Measurements from ENCODE around the gene CCDC157. TPM values are rescaled to one million over a fixed set of nuclear protein-coding genes. Genes with fewer than 3 reads are reported as not detected.
"Not testable (repeated sequence)": the region's sequence is repeated elsewhere in the genome, so short reads cannot be mapped to it uniquely, and the experiment has no call there.

The CCDC157 gene
- total and polyA plus RNA-seq, 7 experiments from 2014 or later: 1.4 to 6.9 (median 2.3) TPM

- Histone ChIP-seq H3K27me3 (ENCODE audit: control insufficient read depth in 2 of 2, insufficient read depth in 2 of 2, low read length in 2 of 2) (no peaks in the 10 kb centered on the region), H3K9me3 (ENCODE audit: control insufficient read depth in 2 of 3, low read length in 3 of 3) (no peaks in the 10 kb centered on the region), H3K4me1 (ENCODE audit: control insufficient read depth in 2 of 2, insufficient read depth in 2 of 2, low read length in 2 of 2) (peaks cover 12 to 22% of the 10 kb centered on the region in 2 donors), H3K4me3 (ENCODE audit: low read length) (peak overlapping the region; percentile 71), H3K36me3 (ENCODE audit: control insufficient read depth in 2 of 3, insufficient read depth in 3 of 3, low read length in 3 of 3) (peaks cover 0 to 4% (median 0%) of the 10 kb centered on the region in 3 experiments), H3K27ac (ENCODE audit: low read depth, low read length) (peak overlapping the region; percentile 77)
- H3K27ac Mint-ChIP-seq: peak overlapping the region; percentile 52 to 92 (median 89)
- no peaks in the 10 kb centered on the region for H3K9me3 Mint-ChIP-seq
- peaks cover 0 to 5% (median 0%) of the 10 kb centered on the region in 5 donors for H3K27me3 Mint-ChIP-seq
- POLR2A ChIA-PET: interaction anchor here (0.8 to 12.2 kb wide), 9 partner anchors 8 to 476 kb away, joined by 3 to 158 read pairs (median 8); partner anchors contain the start of genes CASTOR1, CCDC157, MTFP1 and SF3A1
- ATAC-seq (no peak), DNase-seq (peak in 1 of 9 donors; percentile 18)
- H3K4me3 Mint-ChIP-seq: peak overlapping the region; percentile 85 to 95 (median 90)
- peaks cover 0 to 5% (median under 1%) of the 10 kb centered on the region in 5 donors for H3K36me3 Mint-ChIP-seq
- CTCF ChIA-PET: interaction anchor here (0.6 to 4.8 kb wide), 8 partner anchors 9 to 127 kb away, joined by 3 to 38 read pairs (median 5); partner anchors contain the start of genes CASTOR1, MTFP1 and RNF215
- intact Hi-C loops (cut with micrococcal nuclease): loop anchor here (1.0 to 10.0 kb wide), 2 partner anchors 28 to 357 kb away; no protein-coding TSS in a partner anchor
- peaks cover 24 to 61% (median 40%) of the 10 kb centered on the region in 7 donors for H3K4me1 Mint-ChIP-seq
Observed at GRCh38 chr22:30397656-30398635, 41.1 kb downstream of the CCDC157 start.

GRCh38 chr22:30398685-30399680, 42.2 kb downstream of the CCDC157 start:
- ChIA-PET POLR2A (interaction anchor here (1.2 to 12.2 kb wide), 3 partner anchors 12 to 42 kb away, joined by 3 to 158 read pairs (median 52); partner anchors contain the start of genes CCDC157, MTFP1 and SF3A1), CTCF (interaction anchor here (0.6 to 2.9 kb wide), 4 partner anchors 10 to 129 kb away, joined by 3 to 12 read pairs (median 6); partner anchors contain the start of gene CASTOR1)
- peak overlapping the region; percentile 38 for H3K4me3 ChIP-seq (ENCODE audit: low read length)
- H3K36me3 Mint-ChIP-seq: peaks cover 0 to 4% (median 3%) of the 10 kb centered on the region in 5 donors
- H3K9me3 ChIP-seq (ENCODE audit: control insufficient read depth in 2 of 3, low read length in 3 of 3): no peaks in the 10 kb centered on the region
- no peaks in the 10 kb centered on the region for H3K9me3 Mint-ChIP-seq
- H3K27me3 Mint-ChIP-seq: peaks cover 0 to 5% (median 0%) of the 10 kb centered on the region in 5 donors
- peaks cover 12 to 22% of the 10 kb centered on the region in 2 donors for H3K4me1 ChIP-seq (ENCODE audit: control insufficient read depth in 2 of 2, insufficient read depth in 2 of 2, low read length in 2 of 2)
- H3K27me3 ChIP-seq (ENCODE audit: control insufficient read depth in 2 of 2, insufficient read depth in 2 of 2, low read length in 2 of 2): no peaks in the 10 kb centered on the region
- H3K36me3 ChIP-seq (ENCODE audit: control insufficient read depth in 2 of 3, insufficient read depth in 3 of 3, low read length in 3 of 3): peaks cover 0 to 4% (median 0%) of the 10 kb centered on the region in 3 experiments
- H3K4me1 Mint-ChIP-seq: peaks cover 16 to 56% (median 32%) of the 10 kb centered on the region in 7 donors
- peak overlapping the region; percentile 51 to 92 (median 89) for H3K27ac Mint-ChIP-seq
- peak overlapping the region; percentile 85 to 95 (median 90) for H3K4me3 Mint-ChIP-seq
- ATAC-seq (no peak), DNase-seq (peak in 1 of 9 donors; percentile 22)
- intact Hi-C loops (cut with micrococcal nuclease): loop anchor here in 1 of 2 donors (10.0 kb wide), 1 partner anchor 356 kb away; no protein-coding TSS in a partner anchor
- peak overlapping the region; percentile 77 for H3K27ac ChIP-seq (ENCODE audit: low read depth, low read length)

GRCh38 chr22:30399718-30400117, 42.9 kb downstream of the CCDC157 start:
- Mint-ChIP-seq H3K9me3 (no peaks in the 10 kb centered on the region), H3K4me3 (no peak overlapping the region), H3K27ac (peak overlapping the region in 7 of 9 donors; percentile 7 to 92 (median 36)), H3K4me1 (peaks cover 16 to 57% (median 31%) of the 10 kb centered on the region in 7 donors), H3K27me3 (peaks cover 0 to 5% (median 0%) of the 10 kb centered on the region in 5 donors), H3K36me3 (peaks cover 0 to 4% (median 3%) of the 10 kb centered on the region in 5 donors)
- CTCF ChIA-PET: no interaction called here
- Histone ChIP-seq H3K4me3 (ENCODE audit: low read length) (no peak overlapping the region), H3K4me1 (ENCODE audit: control insufficient read depth in 2 of 2, insufficient read depth in 2 of 2, low read length in 2 of 2) (peaks cover 12 to 22% of the 10 kb centered on the region in 2 donors), H3K27ac (ENCODE audit: low read depth, low read length) (no peak overlapping the region), H3K27me3 (ENCODE audit: control insufficient read depth in 2 of 2, insufficient read depth in 2 of 2, low read length in 2 of 2) (no peaks in the 10 kb centered on the region), H3K9me3 (ENCODE audit: control insufficient read depth in 2 of 3, low read length in 3 of 3) (no peaks in the 10 kb centered on the region), H3K36me3 (ENCODE audit: control insufficient read depth in 2 of 3, insufficient read depth in 3 of 3, low read length in 3 of 3) (peaks cover 0 to 4% (median 0%) of the 10 kb centered on the region in 3 experiments)
- intact Hi-C loops (cut with micrococcal nuclease): loop anchor here in 1 of 2 donors (10.0 kb wide), 1 partner anchor 355 kb away; no protein-coding TSS in a partner anchor
- no peak for DNase-seq
- POLR2A ChIA-PET: interaction anchor here (6.0 to 12.2 kb wide), 2 partner anchors 11 to 25 kb away, joined by 52 to 158 read pairs; partner anchors contain the start of gene MTFP1
- ATAC-seq: no peak

- H3K9me3 Mint-ChIP-seq: no peaks in the 10 kb centered on the region
- POLR2A ChIA-PET: interaction anchor here (6.0 to 12.2 kb wide), 2 partner anchors 11 to 25 kb away, joined by 52 to 158 read pairs; partner anchors contain the start of gene MTFP1
Observed at GRCh38 chr22:30400159-30400558, 43.4 kb downstream of the CCDC157 start.

GRCh38 chr22:30401024-30401423, 44.2 kb downstream of the CCDC157 start:
- H3K9me3 Mint-ChIP-seq; H3K27ac Mint-ChIP-seq; H3K4me3 ChIP-seq (ENCODE audit: low read length); DNase-seq; intact Hi-C loops (cut with micrococcal nuclease); H3K9me3 ChIP-seq (ENCODE audit: control insufficient read depth in 2 of 3, low read length in 3 of 3); ATAC-seq; H3K36me3 Mint-ChIP-seq; H3K27me3 ChIP-seq (ENCODE audit: control insufficient read depth in 2 of 2, insufficient read depth in 2 of 2, low read length in 2 of 2); H3K4me3 Mint-ChIP-seq; H3K27me3 Mint-ChIP-seq; H3K27ac ChIP-seq (ENCODE audit: low read depth, low read length); CTCF ChIA-PET: not testable (repeated sequence)
- Histone ChIP-seq H3K4me1 (ENCODE audit: control insufficient read depth in 2 of 2, insufficient read depth in 2 of 2, low read length in 2 of 2) (peaks cover 12 to 19% of the 10 kb centered on the region in 2 donors), H3K36me3 (ENCODE audit: control insufficient read depth in 2 of 3, insufficient read depth in 3 of 3, low read length in 3 of 3) (peaks cover 0 to 15% (median 0%) of the 10 kb centered on the region in 3 experiments)
- POLR2A ChIA-PET: interaction anchor here (2.8 kb wide), 1 partner anchor 23 kb away, joined by 19 read pairs; the partner anchor contains the start of gene MTFP1
- H3K4me1 Mint-ChIP-seq: peaks cover 16 to 44% (median 26%) of the 10 kb centered on the region in 7 donors

More at GRCh38 chr22:30400159-30400558, 43.4 kb downstream of the CCDC157 start:
- ATAC-seq (no peak), DNase-seq (no peak)
- H3K36me3 ChIP-seq (ENCODE audit: control insufficient read depth in 2 of 3, insufficient read depth in 3 of 3, low read length in 3 of 3): peaks cover 0 to 7% (median 0%) of the 10 kb centered on the region in 3 experiments
- H3K36me3 Mint-ChIP-seq: peaks cover 0 to 4% (median 3%) of the 10 kb centered on the region in 5 donors
- H3K27ac ChIP-seq (ENCODE audit: low read depth, low read length): no peak overlapping the region
- peaks cover 0 to 5% (median 0%) of the 10 kb centered on the region in 5 donors for H3K27me3 Mint-ChIP-seq
- no peaks in the 10 kb centered on the region for H3K27me3 ChIP-seq (ENCODE audit: control insufficient read depth in 2 of 2, insufficient read depth in 2 of 2, low read length in 2 of 2)
- intact Hi-C loops (cut with micrococcal nuclease): no loop called here
- peaks cover 12 to 22% of the 10 kb centered on the region in 2 donors for H3K4me1 ChIP-seq (ENCODE audit: control insufficient read depth in 2 of 2, insufficient read depth in 2 of 2, low read length in 2 of 2)
- CTCF ChIA-PET: no interaction called here
- no peak overlapping the region for H3K4me3 ChIP-seq (ENCODE audit: low read length)
- H3K4me3 Mint-ChIP-seq: peak overlapping the region in 1 of 10 donors; percentile 5
- H3K4me1 Mint-ChIP-seq: peaks cover 16 to 53% (median 31%) of the 10 kb centered on the region in 7 donors
- H3K27ac Mint-ChIP-seq: peak overlapping the region in 7 of 9 donors; percentile 35 to 92 (median 43)
- no peaks in the 10 kb centered on the region for H3K9me3 ChIP-seq (ENCODE audit: control insufficient read depth in 2 of 3, low read length in 3 of 3)

All from naive thymus-derived CD4-positive, alpha-beta T cell (primary cell).